ENCODE data around the gene MRM2. TPM values are rescaled to one million over a fixed set of nuclear protein-coding genes. Genes with fewer than 3 reads are reported as not detected.
A peak's percentile ranks its signal among the peaks of the same experiment; 100 is the strongest.

The MRM2 gene
- total RNA-seq, 2 experiments from 2014 or later = 28.7 to 32.1 TPM

DNA sequence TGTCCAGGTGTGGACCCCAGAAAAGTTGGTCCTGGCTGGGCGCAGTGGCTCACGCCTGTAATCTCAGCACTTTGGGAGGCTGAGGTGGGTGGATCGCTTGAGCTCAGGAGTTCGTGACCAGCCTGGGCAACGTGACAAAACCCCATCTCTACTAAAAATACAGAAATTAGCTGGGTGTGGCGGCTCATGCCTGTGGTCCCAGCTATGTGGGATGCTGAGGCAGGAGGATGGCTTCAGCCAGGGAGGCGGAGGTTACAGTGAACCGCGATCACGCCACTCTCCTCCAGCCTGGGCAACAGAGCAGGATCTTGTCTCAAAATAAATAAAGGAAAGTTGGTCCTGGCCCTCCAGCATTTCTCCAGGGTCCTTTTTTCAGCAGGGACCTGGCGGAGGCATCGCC, 1.5 kb upstream of the MRM2 start:
- Mint-ChIP-seq H3K4me3 (peak overlapping the region; percentile 88), H3K4me1 (peaks cover 10% of the 10 kb centered on the region), H3K27ac (no peak overlapping the region), H3K27me3 (no peaks in the 10 kb centered on the region), H3K36me3 (ENCODE audit: low read depth) (peaks cover 23% of the 10 kb centered on the region), H3K9me3 (ENCODE audit: low read depth) (no peaks in the 10 kb centered on the region)
- no peak for DNase-seq
- POLR2A ChIA-PET = no interaction called here
- ATAC-seq = no peak
- intact Hi-C loops (cut with DNase I, micrococcal nuclease) = loop anchor here in 1 of 2 experiments (5.0 kb wide), 2 partner anchors 141 to 389 kb away; partner anchors contain the start of gene TTYH3
- CTCF ChIA-PET = no interaction called here

DNA sequence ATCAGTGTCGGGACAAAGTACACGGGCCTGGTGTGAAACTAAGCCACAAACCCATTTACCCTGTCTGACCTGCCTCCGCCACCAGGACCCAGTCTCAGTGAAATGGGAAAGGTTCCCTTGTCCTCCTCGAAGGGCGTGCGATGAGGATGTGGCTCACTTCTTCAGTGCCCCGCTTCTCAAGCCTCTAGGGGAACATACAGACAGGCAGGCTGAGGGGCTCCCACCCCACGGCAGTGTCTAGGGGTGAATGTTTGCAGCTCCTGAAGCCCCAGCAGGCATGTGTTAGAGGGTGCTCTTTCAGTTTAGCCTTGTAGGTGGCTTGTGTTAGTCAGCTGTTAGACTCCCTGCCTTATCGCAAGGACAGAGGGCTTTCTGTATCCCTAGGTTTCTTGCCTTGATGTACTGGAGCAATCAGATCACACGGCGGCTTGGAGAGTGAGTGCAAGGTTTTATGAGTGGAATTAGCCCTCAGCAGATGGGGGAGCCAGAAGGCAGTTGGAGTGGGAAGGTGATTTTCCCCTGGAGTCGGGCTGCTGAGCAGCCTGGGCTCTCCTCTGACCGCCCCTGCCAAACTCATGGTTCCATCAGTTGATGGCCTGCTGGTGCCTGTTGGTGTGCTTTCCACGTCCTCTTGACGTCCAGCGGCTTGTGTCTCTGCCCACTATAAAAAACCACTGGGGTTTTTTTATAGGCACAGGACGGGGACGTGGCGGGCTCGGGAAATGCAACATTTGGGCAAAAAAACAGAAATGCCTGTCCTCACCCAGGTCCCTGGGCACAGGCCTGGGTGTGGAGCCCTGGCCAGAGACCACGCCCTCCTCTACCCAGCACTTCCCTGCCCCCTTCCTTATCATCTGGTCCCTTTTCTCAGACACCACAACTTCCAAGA, 780 bp upstream of the MRM2 start:
- no peaks in the 10 kb centered on the region for H3K9me3 Mint-ChIP-seq (ENCODE audit: low read depth)
- CTCF ChIA-PET = interaction anchor here (0.7 kb wide), 1 partner anchor 112 kb away, joined by 3 read pairs; the partner anchor contains the start of gene EIF3B
- peak; percentile 65 for ATAC-seq
- H3K36me3 Mint-ChIP-seq (ENCODE audit: low read depth) = peaks cover 25% of the 10 kb centered on the region
- intact Hi-C loops (cut with DNase I, micrococcal nuclease) = loop anchor here in 1 of 2 experiments (1.0 to 5.0 kb wide), 7 partner anchors 10 to 390 kb away; partner anchors contain the start of genes BRAT1, CHST12, EIF3B and MAD1L1
- peak; percentile 44 for DNase-seq
- H3K4me1 Mint-ChIP-seq = peaks cover 10% of the 10 kb centered on the region
- peak overlapping the region; percentile 88 for H3K4me3 Mint-ChIP-seq
- peak overlapping the region; percentile 88 for H3K27ac Mint-ChIP-seq
- H3K27me3 Mint-ChIP-seq = no peaks in the 10 kb centered on the region
- POLR2A ChIA-PET = interaction anchor here (0.6 to 0.7 kb wide), 2 partner anchors 113 to 118 kb away, joined by 3 read pairs; no protein-coding TSS in a partner anchor

DNA sequence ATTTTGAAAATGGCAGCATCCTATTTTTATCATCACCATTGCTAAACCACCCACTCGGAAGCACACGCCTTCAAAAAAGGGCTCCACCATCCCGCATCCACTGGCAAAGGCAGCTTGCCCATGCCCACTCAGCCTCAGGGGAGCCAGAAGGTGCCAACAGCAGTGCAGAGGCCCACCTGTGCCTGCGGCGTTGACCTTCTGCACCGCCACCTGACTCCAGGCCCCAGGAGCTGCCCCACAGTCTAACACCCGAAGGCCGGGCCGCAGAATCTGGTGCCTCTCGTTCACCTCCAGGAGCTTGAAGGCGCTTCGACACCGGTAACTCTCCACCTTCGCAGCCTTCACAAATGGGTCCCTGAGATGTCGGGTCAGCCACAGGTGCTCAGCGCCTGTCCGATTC, 2.8 kb downstream of the MRM2 start:
- no peak overlapping the region for H3K4me3 Mint-ChIP-seq

DNA sequence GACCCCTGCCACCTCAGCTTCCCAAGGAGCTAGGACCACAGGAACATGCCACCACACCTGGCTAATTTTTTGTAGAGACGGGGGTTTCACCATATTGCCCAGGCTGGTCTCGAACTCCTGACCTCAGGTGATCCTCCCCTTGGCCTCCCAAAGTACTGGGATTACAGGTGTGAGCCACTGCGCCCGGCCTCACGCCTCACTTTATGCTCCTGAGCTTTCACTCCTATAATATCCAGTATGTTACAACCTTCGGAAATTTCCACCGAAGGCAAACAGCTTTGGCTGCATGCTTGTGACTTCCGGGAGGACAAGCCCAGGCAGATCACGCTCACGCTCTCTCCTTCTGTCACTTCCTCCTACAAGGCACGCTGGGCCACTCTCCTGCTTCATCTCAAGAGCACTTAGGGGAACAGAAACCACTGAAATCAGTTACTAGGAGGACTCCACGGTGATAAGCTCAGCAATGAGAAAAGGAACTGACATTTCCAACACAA, 4.8 kb downstream of the MRM2 start:
- no peaks in the 10 kb centered on the region for H3K9me3 Mint-ChIP-seq (ENCODE audit: low read depth)

More for the DNA sequence above, 2.8 kb downstream of the MRM2 start:
- CTCF ChIA-PET = no interaction called here
- DNase-seq = no peak
- no peaks in the 10 kb centered on the region for H3K27me3 Mint-ChIP-seq
- H3K9me3 Mint-ChIP-seq (ENCODE audit: low read depth) = no peaks in the 10 kb centered on the region
- peaks cover 39% of the 10 kb centered on the region for H3K36me3 Mint-ChIP-seq (ENCODE audit: low read depth)
- no peak overlapping the region for H3K27ac Mint-ChIP-seq
- ATAC-seq = no peak
- H3K4me1 Mint-ChIP-seq = peaks cover 10% of the 10 kb centered on the region
- POLR2A ChIA-PET = no interaction called here
- intact Hi-C loops (cut with DNase I, micrococcal nuclease) = loop anchor here in 1 of 2 experiments (10.0 kb wide), 1 partner anchor 574 kb away; no protein-coding TSS in a partner anchor

DNA sequence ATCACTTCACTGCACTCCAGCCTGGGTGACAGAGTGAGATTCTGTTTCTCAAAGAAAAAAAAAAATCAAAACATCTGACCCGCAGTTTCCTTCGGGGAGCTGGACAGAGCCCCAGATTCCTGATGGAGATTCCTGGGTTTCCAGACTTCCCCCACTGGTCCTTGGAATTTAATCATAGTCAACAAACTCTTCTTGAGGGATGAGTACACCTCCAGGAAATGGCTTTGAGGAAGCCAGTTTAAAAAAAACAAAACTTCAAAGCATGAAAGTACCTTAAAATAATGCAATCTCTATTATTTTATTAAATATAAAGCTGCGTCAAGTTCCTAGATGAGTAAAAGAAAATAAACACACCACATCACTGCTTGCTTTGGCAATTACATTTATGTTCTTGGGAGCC, 8.1 kb downstream of the MRM2 start:
- H3K9me3 Mint-ChIP-seq (ENCODE audit: low read depth) = no peaks in the 10 kb centered on the region
- H3K4me3 Mint-ChIP-seq = peak overlapping the region; percentile 83
- no peaks in the 10 kb centered on the region for H3K27me3 Mint-ChIP-seq
- H3K4me1 Mint-ChIP-seq = peaks cover 26% of the 10 kb centered on the region
- intact Hi-C loops (cut with DNase I, micrococcal nuclease) = loop anchor here (2.0 to 10.0 kb wide), 3 partner anchors 122 to 569 kb away; partner anchors contain the start of gene BRAT1 (in 1 of the 2)
- ATAC-seq (no peak), DNase-seq (no peak)
- peaks cover 40% of the 10 kb centered on the region for H3K36me3 Mint-ChIP-seq (ENCODE audit: low read depth)
- CTCF ChIA-PET = no interaction called here
- POLR2A ChIA-PET = no interaction called here
- H3K27ac Mint-ChIP-seq = peak overlapping the region; percentile 37

More for the DNA sequence above, 4.8 kb downstream of the MRM2 start:
- ATAC-seq (no peak), DNase-seq (no peak)
- Mint-ChIP-seq H3K4me1 (peaks cover 12% of the 10 kb centered on the region), H3K27me3 (no peaks in the 10 kb centered on the region), H3K4me3 (no peak overlapping the region), H3K27ac (peak overlapping the region; percentile 60), H3K36me3 (ENCODE audit: low read depth) (peaks cover 45% of the 10 kb centered on the region)
- POLR2A ChIA-PET = no interaction called here
- CTCF ChIA-PET = interaction anchor here (0.7 kb wide), 1 partner anchor 824 kb away, joined by 3 read pairs; no protein-coding TSS in a partner anchor
- intact Hi-C loops (cut with DNase I, micrococcal nuclease) = loop anchor here in 1 of 2 experiments (10.0 kb wide), 1 partner anchor 572 kb away; no protein-coding TSS in a partner anchor

DNA sequence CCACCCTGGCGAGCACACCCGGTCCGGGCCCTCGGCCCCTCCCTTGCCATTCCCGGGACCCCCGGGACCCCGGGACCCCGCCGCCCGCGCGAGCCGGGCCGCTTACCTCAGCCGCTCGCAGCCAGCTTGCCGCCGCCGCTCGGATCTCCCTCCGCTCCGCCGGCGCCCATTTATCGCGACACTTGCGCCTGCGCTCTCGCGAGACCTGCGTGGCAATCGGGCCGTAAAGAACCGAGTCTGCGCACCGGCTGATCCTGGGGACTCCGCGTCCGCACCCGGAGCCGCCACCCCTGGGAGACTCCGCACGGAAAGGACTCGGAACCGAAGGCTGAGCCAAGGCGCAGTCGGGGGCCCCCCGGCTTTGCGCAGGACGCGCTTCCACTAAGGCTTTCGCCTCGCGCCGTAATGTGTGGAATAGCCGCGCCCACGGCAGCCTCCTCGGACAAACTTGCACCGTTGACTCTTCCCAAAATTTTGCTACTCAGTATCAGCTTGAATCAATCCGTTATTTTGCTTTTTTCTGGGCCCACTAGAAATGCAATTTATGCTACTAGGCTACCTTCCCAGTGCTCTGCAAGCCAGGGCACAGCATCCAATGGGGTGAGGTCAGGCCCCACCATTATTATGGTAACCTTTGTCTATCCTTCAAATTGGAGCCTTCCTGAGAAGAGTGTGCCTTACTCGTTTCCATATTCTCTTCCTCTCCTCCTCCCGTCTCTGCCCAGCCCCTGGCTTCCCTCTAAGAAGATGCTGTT, 9.1 kb downstream of the MRM2 start, which contains the start of gene MAD1L1:
MAD1L1 (minus strand) TSS at position 180 of the 755 bp plus-strand sequence. CDS start 2,812 bp downstream, outside the sequence.
- no peaks in the 10 kb centered on the region for H3K9me3 Mint-ChIP-seq (ENCODE audit: low read depth)
- H3K36me3 Mint-ChIP-seq (ENCODE audit: low read depth) = peaks cover 37% of the 10 kb centered on the region

DNA sequence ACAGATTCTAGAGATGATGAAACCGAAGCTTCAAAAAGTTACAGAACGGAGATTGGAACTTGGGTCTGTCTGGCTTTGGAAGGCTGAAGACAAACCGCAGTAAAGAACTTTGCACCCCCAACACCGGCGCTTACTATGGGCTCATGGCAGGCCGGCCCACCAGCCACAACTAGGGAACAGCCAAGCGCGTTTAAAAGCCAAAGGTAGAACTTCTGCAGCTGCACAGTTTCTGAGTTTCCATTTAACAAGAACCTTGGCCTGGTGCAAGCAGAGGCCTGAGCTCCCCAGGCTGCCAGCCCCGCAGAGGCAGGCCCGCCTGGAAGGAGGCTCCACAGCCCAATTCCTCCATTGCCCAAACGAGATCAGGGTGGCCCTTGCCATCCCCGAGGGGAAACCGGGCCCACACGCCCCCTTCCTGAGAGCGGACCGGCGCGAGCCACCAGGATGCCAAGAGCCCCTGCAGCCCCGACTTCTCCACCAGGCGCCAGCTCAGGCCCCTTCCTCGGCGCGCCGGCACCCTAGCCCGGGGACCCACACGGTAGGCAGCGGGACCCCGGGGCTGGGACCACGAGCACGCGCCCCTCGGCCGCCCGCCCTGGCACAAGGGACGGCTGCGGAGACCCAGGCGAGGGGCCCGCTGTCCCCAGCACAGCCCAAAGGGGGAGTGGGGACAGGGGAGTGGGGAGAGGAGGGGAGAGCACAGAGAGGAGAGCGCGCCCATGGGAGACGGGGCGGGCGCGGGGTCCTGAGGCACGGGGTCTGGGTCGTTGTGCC, 9.8 kb downstream of the MRM2 start:
- CTCF ChIA-PET = interaction anchor here (0.6 to 1.2 kb wide), 6 partner anchors 29 to 372 kb away, joined by 3 to 6 read pairs (median 4); no protein-coding TSS in a partner anchor
- Mint-ChIP-seq H3K4me1 (peaks cover 26% of the 10 kb centered on the region), H3K36me3 (ENCODE audit: low read depth) (peaks cover 31% of the 10 kb centered on the region), H3K4me3 (peak overlapping the region; percentile 83), H3K27ac (peak overlapping the region; percentile 72), H3K27me3 (no peaks in the 10 kb centered on the region), H3K9me3 (ENCODE audit: low read depth) (no peaks in the 10 kb centered on the region)
- DNase-seq = peak; percentile 46
- intact Hi-C loops (cut with DNase I, micrococcal nuclease) = loop anchor here (1.0 to 10.0 kb wide), 8 partner anchors 10 to 662 kb away; partner anchors contain the start of genes BRAT1 (in 1 of the 2), CHST12 (in 1 of the 2), EIF3B (in 1 of the 2) and MRM2 (in 1 of the 2)
- peak; percentile 40 for ATAC-seq
- POLR2A ChIA-PET = interaction anchor here (0.6 to 1.4 kb wide), 2 partner anchors 9 to 150 kb away, joined by 3 to 4 read pairs; no protein-coding TSS in a partner anchor

More for the DNA sequence above, 9.1 kb downstream of the MRM2 start, which contains the start of gene MAD1L1:
- Mint-ChIP-seq H3K4me3 (peak within 1 kb of the TSS; percentile 83), H3K4me1 (peaks cover 26% of the 10 kb centered on the region), H3K27me3 (no peaks in the 10 kb centered on the region), H3K27ac (peak within 1 kb of the TSS; percentile 86)
- ATAC-seq (peak; percentile 94), DNase-seq (peak; percentile 95)
- ChIA-PET CTCF (interaction anchor here (0.6 to 1.2 kb wide), 4 partner anchors 29 to 321 kb away, joined by 3 to 6 read pairs (median 4); no protein-coding TSS in a partner anchor), POLR2A (interaction anchor here (0.6 to 1.4 kb wide), 2 partner anchors 10 to 149 kb away, joined by 3 to 4 read pairs; no protein-coding TSS in a partner anchor)
- intact Hi-C loops (cut with DNase I, micrococcal nuclease) = loop anchor here (1.0 to 10.0 kb wide), 8 partner anchors 9 to 663 kb away; partner anchors contain the start of genes BRAT1 (in 1 of the 2), CHST12 (in 1 of the 2), EIF3B (in 1 of the 2) and MRM2 (in 1 of the 2)

DNA sequence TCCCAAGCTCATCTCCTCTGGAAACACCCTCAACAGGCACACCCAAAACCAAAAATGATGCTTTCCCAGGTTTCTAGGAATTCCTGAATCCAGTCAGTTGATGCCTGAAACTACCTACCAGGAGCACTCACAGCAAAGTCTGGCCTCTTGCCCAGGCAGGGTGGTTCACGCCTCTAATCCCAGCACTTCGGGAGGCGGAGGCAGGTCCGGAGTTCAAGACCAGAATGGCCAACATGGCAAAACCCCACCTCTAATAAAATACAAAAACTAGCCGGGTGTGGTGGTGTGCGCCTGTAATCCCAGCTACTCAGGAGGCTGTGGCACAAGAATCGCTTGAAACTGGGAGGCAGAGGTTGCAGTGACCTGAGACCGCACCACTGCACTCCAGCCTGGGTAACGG, 11.1 kb downstream of the MRM2 start:
- CTCF ChIA-PET = interaction anchor here (1.3 to 1.6 kb wide), 2 partner anchors 10 to 17 kb away, joined by 3 to 5 read pairs; no protein-coding TSS in a partner anchor
- H3K9me3 Mint-ChIP-seq (ENCODE audit: low read depth) = no peaks in the 10 kb centered on the region
- H3K36me3 Mint-ChIP-seq (ENCODE audit: low read depth) = peaks cover 27% of the 10 kb centered on the region
- no peak overlapping the region for H3K4me3 Mint-ChIP-seq
- DNase-seq (no peak), ATAC-seq (no peak)
- H3K4me1 Mint-ChIP-seq = peaks cover 26% of the 10 kb centered on the region
- no peaks in the 10 kb centered on the region for H3K27me3 Mint-ChIP-seq
- POLR2A ChIA-PET = no interaction called here
- H3K27ac Mint-ChIP-seq = no peak overlapping the region
- intact Hi-C loops (cut with DNase I, micrococcal nuclease) = loop anchor here (5.0 to 10.0 kb wide), 2 partner anchors 119 to 566 kb away; no protein-coding TSS in a partner anchor

DNA sequence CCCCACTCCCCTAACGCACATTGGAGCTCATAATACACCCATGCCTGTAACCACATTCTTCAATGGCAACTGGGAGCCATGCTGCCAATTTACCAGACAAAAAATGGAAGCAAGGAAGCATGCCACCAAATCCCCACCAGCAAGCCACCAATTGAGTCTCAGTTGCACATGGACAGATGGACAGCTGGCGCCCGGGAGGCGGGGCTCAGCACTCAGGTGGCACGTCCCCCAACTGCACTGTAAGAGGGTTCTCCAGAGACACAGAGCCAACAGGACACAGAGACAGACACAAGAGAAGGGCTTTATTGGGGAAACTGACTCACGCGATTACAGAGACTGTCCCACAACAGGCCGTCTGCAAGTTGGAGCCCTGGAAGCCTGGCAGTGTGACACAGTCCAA, 11.8 kb downstream of the MRM2 start:
- no peak overlapping the region for H3K27ac Mint-ChIP-seq
- ChIA-PET POLR2A (no interaction called here), CTCF (interaction anchor here (1.3 to 1.6 kb wide), 2 partner anchors 11 to 18 kb away, joined by 3 to 5 read pairs; no protein-coding TSS in a partner anchor)
- intact Hi-C loops (cut with DNase I, micrococcal nuclease) = loop anchor here (5.0 to 10.0 kb wide), 2 partner anchors 118 to 565 kb away; no protein-coding TSS in a partner anchor
- H3K4me3 Mint-ChIP-seq = no peak overlapping the region
- no peaks in the 10 kb centered on the region for H3K27me3 Mint-ChIP-seq
- peaks cover 26% of the 10 kb centered on the region for H3K4me1 Mint-ChIP-seq
- peaks cover 24% of the 10 kb centered on the region for H3K36me3 Mint-ChIP-seq (ENCODE audit: low read depth)
- H3K9me3 Mint-ChIP-seq (ENCODE audit: low read depth) = no peaks in the 10 kb centered on the region
- no peak for ATAC-seq
- DNase-seq = no peak

DNA sequence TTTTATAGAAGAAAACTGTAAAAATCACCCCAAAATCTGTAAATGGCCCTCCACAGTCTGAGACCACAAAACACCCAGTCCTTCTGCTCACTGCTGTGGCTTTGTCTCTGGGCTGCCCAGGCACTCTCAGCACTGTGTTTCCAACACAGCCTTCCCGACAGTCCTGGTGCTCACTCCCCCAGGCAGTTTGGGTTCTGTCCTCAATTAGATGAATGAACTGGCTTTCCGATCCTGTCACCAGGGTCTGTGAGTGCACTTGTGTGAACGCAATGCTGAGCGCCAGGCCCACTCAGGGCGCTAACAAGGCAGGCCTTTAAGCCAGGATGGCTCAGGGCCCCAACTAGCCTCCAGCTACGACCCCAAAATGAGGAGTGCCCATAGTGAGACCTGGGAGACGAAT, 12.5 kb downstream of the MRM2 start:
- ChIA-PET POLR2A (no interaction called here), CTCF (interaction anchor here (1.3 to 1.6 kb wide), 2 partner anchors 12 to 18 kb away, joined by 3 to 5 read pairs; no protein-coding TSS in a partner anchor)
- Mint-ChIP-seq H3K27ac (no peak overlapping the region), H3K4me1 (peaks cover 24% of the 10 kb centered on the region), H3K36me3 (ENCODE audit: low read depth) (peaks cover 21% of the 10 kb centered on the region), H3K4me3 (no peak overlapping the region), H3K27me3 (no peaks in the 10 kb centered on the region), H3K9me3 (ENCODE audit: low read depth) (no peaks in the 10 kb centered on the region)
- DNase-seq (no peak), ATAC-seq (no peak)
- intact Hi-C loops (cut with DNase I, micrococcal nuclease) = no loop called here
